ENCODE data around the gene ICAM3.

GRCh38 chr19:10294368-10294697, 45.1 kb downstream of the ICAM3 start:
- TF ChIP-seq CTCF (conservative IDR thresholded peaks at IDR 0.05; ENCODE audit: low read length) (no peak), EZH2phosphoT487 (IDR thresholded peaks at IDR 0.05; ENCODE audit: borderline replicate concordance, low read depth, low read length) (no peak)

Data from OCI-LY7 (cell line).